OCI-LY7 (cell line): Measurements from ENCODE around the gene GLMN.

Experiments used
- EZH2phosphoT487 ChIP-seq: fragments of 200-600 bp; sonication (generic); IDR thresholded peaks from 2 replicates; pipeline ENCODE4 v1.6.1; 2018; ENCODE audit warnings: low read depth, borderline replicate concordance, mild to moderate bottlenecking, mixed run types, antibody characterized with exemption, low read length, moderate library complexity, mixed read lengths
- TF ChIP-seq, protein P1 (sequence below): fragments of 200-600 bp; sonication (generic); conservative IDR thresholded peaks from 2 replicates; pipeline ENCODE4 v1.5.1; 2014; ENCODE audit warnings: mild to moderate bottlenecking, antibody characterized with exemption, low read length, moderate library complexity, mixed read lengths

GRCh38 chr1:92342401-92342800 lies 43.6 kb upstream of the GLMN start:
- no peak for TF ChIP-seq EZH2phosphoT487
- TF ChIP-seq, protein P1, sequence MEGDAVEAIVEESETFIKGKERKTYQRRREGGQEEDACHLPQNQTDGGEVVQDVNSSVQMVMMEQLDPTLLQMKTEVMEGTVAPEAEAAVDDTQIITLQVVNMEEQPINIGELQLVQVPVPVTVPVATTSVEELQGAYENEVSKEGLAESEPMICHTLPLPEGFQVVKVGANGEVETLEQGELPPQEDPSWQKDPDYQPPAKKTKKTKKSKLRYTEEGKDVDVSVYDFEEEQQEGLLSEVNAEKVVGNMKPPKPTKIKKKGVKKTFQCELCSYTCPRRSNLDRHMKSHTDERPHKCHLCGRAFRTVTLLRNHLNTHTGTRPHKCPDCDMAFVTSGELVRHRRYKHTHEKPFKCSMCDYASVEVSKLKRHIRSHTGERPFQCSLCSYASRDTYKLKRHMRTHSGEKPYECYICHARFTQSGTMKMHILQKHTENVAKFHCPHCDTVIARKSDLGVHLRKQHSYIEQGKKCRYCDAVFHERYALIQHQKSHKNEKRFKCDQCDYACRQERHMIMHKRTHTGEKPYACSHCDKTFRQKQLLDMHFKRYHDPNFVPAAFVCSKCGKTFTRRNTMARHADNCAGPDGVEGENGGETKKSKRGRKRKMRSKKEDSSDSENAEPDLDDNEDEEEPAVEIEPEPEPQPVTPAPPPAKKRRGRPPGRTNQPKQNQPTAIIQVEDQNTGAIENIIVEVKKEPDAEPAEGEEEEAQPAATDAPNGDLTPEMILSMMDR = no peak
